Measurements from ENCODE around the gene ADAMTS14.
A peak's percentile ranks its signal among the peaks of the same experiment; 100 is the strongest.
"Not testable (repeated sequence)": the region's sequence is repeated elsewhere in the genome, so short reads cannot be mapped to it uniquely, and the experiment has no call there.

ADAMTS14 gene

DNA sequence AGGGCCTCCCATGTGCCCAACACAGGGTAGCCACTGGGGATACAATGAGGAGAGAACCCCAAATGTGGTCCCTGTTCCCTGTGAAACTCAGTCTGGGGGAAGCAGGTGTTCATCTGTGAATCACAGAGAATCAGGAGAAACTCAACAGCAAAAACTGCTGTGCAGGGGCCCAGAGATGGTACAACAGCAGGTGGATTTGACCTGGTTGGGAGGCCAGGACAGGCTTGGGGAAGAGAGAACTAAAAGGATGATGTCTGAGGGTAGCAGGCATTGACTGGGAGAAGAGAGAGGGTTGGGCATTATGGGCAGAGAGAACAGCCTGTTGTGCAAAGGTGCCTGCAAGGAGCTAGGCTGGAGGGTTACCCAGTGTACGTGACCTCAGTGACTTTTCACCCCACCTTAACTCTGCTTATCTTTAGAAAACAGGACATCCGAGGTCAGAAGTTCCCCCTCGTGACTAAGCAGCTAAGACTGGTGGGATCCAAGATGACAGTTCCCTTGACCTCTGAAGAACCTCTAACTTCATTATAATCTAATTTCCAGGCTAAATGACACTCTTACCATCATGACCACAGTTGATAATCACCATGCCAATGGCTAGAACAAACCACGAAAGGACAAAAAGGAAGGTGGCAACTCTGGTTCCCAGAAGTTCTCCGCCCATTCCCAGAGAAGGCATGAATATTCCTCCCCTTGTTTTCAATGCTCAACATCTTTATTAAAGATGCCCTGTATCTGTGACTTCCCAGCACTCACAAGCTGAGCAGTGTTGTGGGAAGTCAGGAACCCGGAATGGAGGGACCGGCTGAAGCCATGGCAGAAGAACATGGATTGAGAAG is 5.1 kb upstream of the ADAMTS14 start:
- peaks cover 20% of the 10 kb centered on the region for H3K27me3 Mint-ChIP-seq
- H3K4me1 Mint-ChIP-seq (ENCODE audit: low read depth), result peaks cover 22% of the 10 kb centered on the region
- no peak overlapping the region for H3K4me3 Mint-ChIP-seq
- H3K36me3 Mint-ChIP-seq (ENCODE audit: low read depth), result no peaks in the 10 kb centered on the region
- H3K9me3 Mint-ChIP-seq, result peaks cover 5% of the 10 kb centered on the region
- no peak overlapping the region for H3K27ac Mint-ChIP-seq

GRCh38 chr10:70667818-70668217 is 4.5 kb upstream of the ADAMTS14 start:
- not testable (repeated sequence) for H3K36me3 Mint-ChIP-seq (ENCODE audit: low read depth); H3K9me3 Mint-ChIP-seq; H3K27ac Mint-ChIP-seq; H3K4me3 Mint-ChIP-seq
- Mint-ChIP-seq H3K27me3 (peaks cover 21% of the 10 kb centered on the region), H3K4me1 (ENCODE audit: low read depth) (peaks cover 22% of the 10 kb centered on the region)

GRCh38 chr10:70668454-70668970 is 3.8 kb upstream of the ADAMTS14 start:
- H3K36me3 Mint-ChIP-seq (ENCODE audit: low read depth), result no peaks in the 10 kb centered on the region
- peaks cover 28% of the 10 kb centered on the region for H3K27me3 Mint-ChIP-seq
- no peak overlapping the region for H3K27ac Mint-ChIP-seq
- peaks cover 5% of the 10 kb centered on the region for H3K9me3 Mint-ChIP-seq
- H3K4me1 Mint-ChIP-seq (ENCODE audit: low read depth), result peaks cover 27% of the 10 kb centered on the region
- no peak overlapping the region for H3K4me3 Mint-ChIP-seq

DNA sequence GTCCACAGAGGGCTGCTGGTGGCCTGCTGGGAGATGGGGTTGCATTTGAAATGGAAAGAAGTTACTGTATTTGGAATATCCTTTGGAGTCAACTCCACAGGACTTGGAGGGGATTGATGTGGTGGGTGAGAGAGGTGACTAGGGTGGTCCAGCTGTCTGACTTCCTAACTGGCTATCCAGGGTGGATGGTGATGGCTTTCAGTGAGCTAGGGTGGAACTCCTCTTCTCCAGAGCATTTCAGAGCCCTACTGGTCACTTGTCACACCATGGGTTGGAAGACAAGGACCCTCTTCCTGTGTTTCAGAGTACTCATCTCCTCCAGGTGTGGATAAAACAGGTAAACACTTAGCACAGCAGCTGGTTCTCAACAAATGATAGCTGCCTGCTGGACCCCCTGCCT is 3.3 kb upstream of the ADAMTS14 start:
- Mint-ChIP-seq H3K27me3 (peaks cover 33% of the 10 kb centered on the region), H3K4me3 (no peak overlapping the region), H3K27ac (no peak overlapping the region), H3K9me3 (peaks cover 5% of the 10 kb centered on the region), H3K36me3 (ENCODE audit: low read depth) (no peaks in the 10 kb centered on the region), H3K4me1 (ENCODE audit: low read depth) (peaks cover 27% of the 10 kb centered on the region)

- peaks cover 23% of the 10 kb centered on the region for H3K4me1 Mint-ChIP-seq (ENCODE audit: low read depth)
- H3K4me3 Mint-ChIP-seq, result no peak overlapping the region
- peaks cover 40% of the 10 kb centered on the region for H3K27me3 Mint-ChIP-seq
- no peaks in the 10 kb centered on the region for H3K36me3 Mint-ChIP-seq (ENCODE audit: low read depth)
- peaks cover 5% of the 10 kb centered on the region for H3K9me3 Mint-ChIP-seq
- H3K27ac Mint-ChIP-seq, result no peak overlapping the region
Measured at GRCh38 chr10:70669732-70670317, 2.5 kb upstream of the ADAMTS14 start.

GRCh38 chr10:70671619-70672164 is 614 bp upstream of the ADAMTS14 start:
- peaks cover 46% of the 10 kb centered on the region for H3K27me3 Mint-ChIP-seq
- H3K9me3 Mint-ChIP-seq, result peaks cover 5% of the 10 kb centered on the region
- no peaks in the 10 kb centered on the region for H3K36me3 Mint-ChIP-seq (ENCODE audit: low read depth)
- H3K4me1 Mint-ChIP-seq (ENCODE audit: low read depth), result peaks cover 22% of the 10 kb centered on the region
- H3K4me3 Mint-ChIP-seq, result peak overlapping the region; percentile 62
- no peak overlapping the region for H3K27ac Mint-ChIP-seq

- Mint-ChIP-seq H3K9me3 (peaks cover 4% of the 10 kb centered on the region), H3K36me3 (ENCODE audit: low read depth) (no peaks in the 10 kb centered on the region), H3K27ac (no peak overlapping the region), H3K27me3 (peaks cover 46% of the 10 kb centered on the region), H3K4me3 (peak overlapping the region; percentile 69), H3K4me1 (ENCODE audit: low read depth) (peaks cover 20% of the 10 kb centered on the region)
Measured at GRCh38 chr10:70673043-70673928, 980 bp downstream of the ADAMTS14 start.

- Mint-ChIP-seq H3K4me3 (no peak overlapping the region), H3K36me3 (ENCODE audit: low read depth) (no peaks in the 10 kb centered on the region), H3K27ac (no peak overlapping the region), H3K27me3 (peaks cover 39% of the 10 kb centered on the region), H3K9me3 (no peaks in the 10 kb centered on the region), H3K4me1 (ENCODE audit: low read depth) (peaks cover 20% of the 10 kb centered on the region)
Measured at GRCh38 chr10:70673929-70674559, 1.7 kb downstream of the ADAMTS14 start.

- Mint-ChIP-seq H3K4me1 (ENCODE audit: low read depth) (peaks cover 20% of the 10 kb centered on the region), H3K27ac (no peak overlapping the region), H3K27me3 (peaks cover 39% of the 10 kb centered on the region), H3K4me3 (no peak overlapping the region), H3K36me3 (ENCODE audit: low read depth) (no peaks in the 10 kb centered on the region), H3K9me3 (no peaks in the 10 kb centered on the region)
Measured at GRCh38 chr10:70674560-70675495, 2.5 kb downstream of the ADAMTS14 start.

DNA sequence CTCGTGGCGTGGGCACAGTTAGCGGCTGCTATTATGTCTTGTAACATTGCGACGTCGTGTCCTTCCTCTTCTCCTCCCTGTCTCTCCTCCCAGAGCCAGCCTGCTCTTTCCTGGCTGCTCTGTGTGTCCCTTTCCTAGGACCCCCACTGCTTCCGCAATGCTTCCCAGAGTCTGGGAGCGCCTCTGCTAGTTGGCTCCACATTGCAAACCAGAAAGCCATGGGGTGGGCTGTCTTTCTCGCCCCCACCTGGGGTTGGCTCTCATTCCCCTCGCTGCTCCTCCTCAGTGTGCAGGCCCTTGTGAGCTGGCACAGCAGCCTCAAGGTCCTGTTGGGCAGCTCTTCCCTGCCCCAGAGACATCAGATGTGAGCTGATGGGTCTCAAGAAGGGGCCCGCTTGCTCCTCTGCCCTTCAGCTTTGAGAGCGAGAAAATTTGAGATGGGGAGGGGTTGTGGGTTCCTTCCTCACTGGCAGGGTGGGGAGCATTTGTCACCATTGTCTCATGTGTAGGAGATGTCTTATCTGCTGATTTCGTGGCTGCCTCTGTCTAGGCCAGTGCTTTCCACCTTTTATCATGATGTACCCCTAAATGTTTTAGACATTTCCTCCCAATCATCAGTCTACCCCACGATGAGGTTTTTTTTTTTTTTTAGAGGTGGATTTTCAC is 3.3 kb downstream of the ADAMTS14 start:
- H3K9me3 Mint-ChIP-seq, result no peaks in the 10 kb centered on the region
- no peak overlapping the region for H3K4me3 Mint-ChIP-seq
- H3K36me3 Mint-ChIP-seq (ENCODE audit: low read depth), result no peaks in the 10 kb centered on the region
- peaks cover 39% of the 10 kb centered on the region for H3K27me3 Mint-ChIP-seq
- H3K27ac Mint-ChIP-seq, result no peak overlapping the region
- peaks cover 20% of the 10 kb centered on the region for H3K4me1 Mint-ChIP-seq (ENCODE audit: low read depth)

- no peaks in the 10 kb centered on the region for H3K9me3 Mint-ChIP-seq
- no peak overlapping the region for H3K4me3 Mint-ChIP-seq
- H3K27me3 Mint-ChIP-seq, result peaks cover 31% of the 10 kb centered on the region
- H3K27ac Mint-ChIP-seq, result no peak overlapping the region
- peaks cover 14% of the 10 kb centered on the region for H3K4me1 Mint-ChIP-seq (ENCODE audit: low read depth)
- H3K36me3 Mint-ChIP-seq (ENCODE audit: low read depth), result no peaks in the 10 kb centered on the region
Measured at GRCh38 chr10:70676511-70676910, 4.2 kb downstream of the ADAMTS14 start.

DNA sequence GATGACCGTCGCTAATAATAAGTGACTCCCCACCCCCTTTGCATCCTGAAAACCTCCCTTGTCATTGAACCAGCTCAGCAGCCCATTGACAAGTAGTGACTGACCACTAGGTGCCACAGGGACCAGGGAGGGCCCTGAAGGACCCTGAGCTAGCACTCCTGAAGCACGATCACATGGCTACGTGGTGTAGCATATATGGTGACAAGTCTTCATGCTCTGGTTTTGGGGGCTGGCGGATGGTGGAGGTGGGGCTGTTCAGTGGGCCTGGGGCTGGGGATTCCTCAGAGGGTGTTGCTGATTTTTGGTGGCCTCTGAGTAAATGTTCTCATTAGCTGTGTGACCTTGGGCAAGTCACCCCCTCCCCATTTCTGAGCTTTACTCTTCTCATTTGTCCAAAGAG is 4.7 kb downstream of the ADAMTS14 start:
- Mint-ChIP-seq H3K4me3 (no peak overlapping the region), H3K27ac (no peak overlapping the region), H3K27me3 (peaks cover 26% of the 10 kb centered on the region), H3K36me3 (ENCODE audit: low read depth) (no peaks in the 10 kb centered on the region), H3K4me1 (ENCODE audit: low read depth) (peaks cover 9% of the 10 kb centered on the region), H3K9me3 (no peaks in the 10 kb centered on the region)

DNA sequence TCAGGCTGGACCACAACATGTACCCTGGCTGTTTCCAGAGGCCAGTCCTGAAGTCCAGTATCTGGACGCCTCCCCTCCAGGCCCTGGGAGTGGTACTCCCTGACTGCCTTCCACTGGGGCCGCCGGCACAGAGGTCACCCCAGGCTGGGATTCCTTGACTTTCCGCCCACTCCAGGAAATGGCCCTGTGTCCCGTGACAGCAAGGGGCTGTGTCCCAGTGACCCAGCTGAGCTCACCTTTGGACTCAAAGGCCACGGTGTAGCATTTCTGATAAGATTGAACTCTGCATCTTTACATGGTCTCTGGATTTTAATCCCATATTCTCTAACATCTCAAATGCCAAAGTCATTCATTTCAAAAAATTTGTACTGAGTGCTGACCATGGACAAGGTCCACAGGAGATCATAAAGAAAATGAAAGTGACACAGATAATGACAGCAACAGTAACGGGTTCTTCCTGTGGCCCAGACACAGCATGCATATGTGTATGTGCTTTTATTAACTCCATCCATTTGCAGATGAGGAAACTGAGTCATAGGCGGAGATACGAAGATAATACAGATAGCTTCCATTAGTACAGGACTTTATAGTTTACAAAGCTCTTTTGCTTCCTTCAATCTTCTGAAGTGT is 5.4 kb downstream of the ADAMTS14 start:
- peaks cover 25% of the 10 kb centered on the region for H3K27me3 Mint-ChIP-seq
- no peak overlapping the region for H3K4me3 Mint-ChIP-seq
- no peaks in the 10 kb centered on the region for H3K9me3 Mint-ChIP-seq
- H3K4me1 Mint-ChIP-seq (ENCODE audit: low read depth), result peaks cover 10% of the 10 kb centered on the region
- no peaks in the 10 kb centered on the region for H3K36me3 Mint-ChIP-seq (ENCODE audit: low read depth)
- H3K27ac Mint-ChIP-seq, result no peak overlapping the region
